GM12801 (cell line): Measurements from ENCODE around the gene ARHGEF33.

ENCODE experiments used
- CTCF ChIP-seq: IDR thresholded peaks from one replicate; pipeline ENCODE4 v1.5.1; 2011; ENCODE audit warnings: control low read depth; ENCODE audit not compliant: insufficient read length; ENCODE audit errors: extremely low read depth

The ARHGEF33 gene

GRCh38 chr2:38945911-38946310 lies 56.2 kb downstream of the ARHGEF33 start:
- TF ChIP-seq CTCF = no peak

GRCh38 chr2:38947241-38948239 lies 57.9 kb downstream of the ARHGEF33 start:
- no peak for TF ChIP-seq CTCF

- no peak for TF ChIP-seq CTCF
These were observed 58.8 kb downstream of the ARHGEF33 start for GRCh38 chr2:38948387-38948882.

- TF ChIP-seq CTCF = no peak
These were observed 59.3 kb downstream of the ARHGEF33 start for GRCh38 chr2:38948995-38949394.

GRCh38 chr2:38951766-38952165 lies 62.1 kb downstream of the ARHGEF33 start:
- TF ChIP-seq CTCF = no peak

- no peak for TF ChIP-seq CTCF
These were observed 68.3 kb downstream of the ARHGEF33 start for GRCh38 chr2:38957972-38958371.

GRCh38 chr2:38959466-38959865 lies 69.8 kb downstream of the ARHGEF33 start:
- no peak for TF ChIP-seq CTCF
